Measurements from ENCODE around the gene DNAJC10. TPM values are rescaled to one million over a fixed set of nuclear protein-coding genes. Genes with fewer than 3 reads are reported as not detected.

The DNAJC10 gene
- total and polyA plus RNA-seq, 2 donors (not counting 3 experiments of a cell fraction or from before 2014, with no cell fraction given) = 45.1 to 201 TPM

GRCh38 chr2:182744490-182744889 is 28.4 kb downstream of the DNAJC10 start:
- H3K4me2 ChIP-seq (ENCODE audit: insufficient read depth, low read length) = no peak overlapping the region
- H2AFZ ChIP-seq (ENCODE audit: low read depth, low read length) = no peak overlapping the region
- no peaks in the 10 kb centered on the region for H3K27me3 ChIP-seq (ENCODE audit: control insufficient read depth in 2 of 2, insufficient read depth in 2 of 2, low read length in 2 of 2)
- H3K9me3 ChIP-seq (replicated peaks; ENCODE audit: control insufficient read depth, insufficient read depth, low read length) = no peaks in the 10 kb centered on the region
- no TSS peak for BruUV-seq (replicated peaks)
- CTCF ChIA-PET = interaction anchor here (0.8 kb wide), 1 partner anchor 18 kb away, joined by 4 read pairs; no protein-coding TSS in a partner anchor
- POLR2A ChIA-PET = no interaction called here
- intact Hi-C loops (cut with micrococcal nuclease) (no loop called here), dilution Hi-C loops (cut with MboI; ENCODE audit: extremely low pct_ligation_motif_present, low sequenced_read_pairs) (no loop called here)
- no peak overlapping the region for H3K27ac ChIP-seq (ENCODE audit: insufficient read depth, low read depth, low read length)
- DNase-seq (ENCODE audit: low read depth, low spot score) = no peak
- no peaks in the 10 kb centered on the region for H3K4me1 ChIP-seq (ENCODE audit: control insufficient read depth, extremely low read depth, insufficient read depth, low read length)
- TF ChIP-seq POLR2AphosphoS5 (IDR thresholded peaks at IDR 0.05; ENCODE audit: insufficient read depth, low read depth, low read length) = no peak
- no peak for TF ChIP-seq MYC (IDR thresholded peaks at IDR 0.05; ENCODE audit: low read depth, low read length)
- no peak for TF ChIP-seq GATA2 (IDR thresholded peaks at IDR 0.05; ENCODE audit: insufficient read depth, insufficient read length, low read depth, low read length)
- no peak for TF ChIP-seq FOS (IDR thresholded peaks at IDR 0.05; ENCODE audit: borderline replicate concordance, insufficient read depth, low read length)
- no peak for TF ChIP-seq POLR2A (IDR thresholded peaks at IDR 0.05; ENCODE audit: low read depth, low read length)
- TF ChIP-seq, protein P1, sequence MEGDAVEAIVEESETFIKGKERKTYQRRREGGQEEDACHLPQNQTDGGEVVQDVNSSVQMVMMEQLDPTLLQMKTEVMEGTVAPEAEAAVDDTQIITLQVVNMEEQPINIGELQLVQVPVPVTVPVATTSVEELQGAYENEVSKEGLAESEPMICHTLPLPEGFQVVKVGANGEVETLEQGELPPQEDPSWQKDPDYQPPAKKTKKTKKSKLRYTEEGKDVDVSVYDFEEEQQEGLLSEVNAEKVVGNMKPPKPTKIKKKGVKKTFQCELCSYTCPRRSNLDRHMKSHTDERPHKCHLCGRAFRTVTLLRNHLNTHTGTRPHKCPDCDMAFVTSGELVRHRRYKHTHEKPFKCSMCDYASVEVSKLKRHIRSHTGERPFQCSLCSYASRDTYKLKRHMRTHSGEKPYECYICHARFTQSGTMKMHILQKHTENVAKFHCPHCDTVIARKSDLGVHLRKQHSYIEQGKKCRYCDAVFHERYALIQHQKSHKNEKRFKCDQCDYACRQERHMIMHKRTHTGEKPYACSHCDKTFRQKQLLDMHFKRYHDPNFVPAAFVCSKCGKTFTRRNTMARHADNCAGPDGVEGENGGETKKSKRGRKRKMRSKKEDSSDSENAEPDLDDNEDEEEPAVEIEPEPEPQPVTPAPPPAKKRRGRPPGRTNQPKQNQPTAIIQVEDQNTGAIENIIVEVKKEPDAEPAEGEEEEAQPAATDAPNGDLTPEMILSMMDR (IDR thresholded peaks at IDR 0.05; ENCODE audit: extremely low read depth in 1 of 2, insufficient read depth in 1 of 2, low read depth in 1 of 2, low read length in 2 of 2) = no peak
- no peak for TF ChIP-seq EZH2 (IDR thresholded peaks at IDR 0.05; ENCODE audit: borderline replicate concordance, low read depth, low read length, severe bottlenecking)
- peaks cover 9 to 23% of the 10 kb centered on the region in 2 experiments for H3K36me3 ChIP-seq (ENCODE audit: control insufficient read depth in 2 of 2, extremely low read depth in 1 of 2, insufficient read depth in 2 of 2, low read length in 2 of 2)
- no peak overlapping the region for H3K4me3 ChIP-seq (replicated peaks in 1 of 3; ENCODE audit: insufficient read depth in 1 of 3, low read depth in 1 of 3, low read length in 3 of 3)
- no peak for FAIRE-seq
- H3K79me2 ChIP-seq (ENCODE audit: control insufficient read depth, insufficient read depth, low read length) = no peaks in the 10 kb centered on the region
- no peaks in the 10 kb centered on the region for H3K9me1 ChIP-seq (replicated peaks; ENCODE audit: control insufficient read depth, extremely low read depth, insufficient read depth, low read length)
- H3K9ac ChIP-seq (replicated peaks; ENCODE audit: extremely low read depth, insufficient read depth, low read length) = no peak overlapping the region
- no peaks in the 10 kb centered on the region for H4K20me1 ChIP-seq (replicated peaks; ENCODE audit: control insufficient read depth, extremely low read depth, insufficient read depth, low read length)
